Fibroblast of mammary gland (primary cell): ENCODE results near the gene DSC2.

Source experiments
- DNase-seq: peaks from one replicate; pipeline ENCODE4 v3.0.0-alpha.2; 2010; ENCODE audit warnings: low read depth
- H3K4me3 ChIP-seq: 2 replicates; pipeline ENCODE4 v1.5.1; 2011; ENCODE audit warnings: low read depth, mild to moderate bottlenecking, low read length, moderate library complexity; ENCODE audit not compliant: control insufficient read depth
- CTCF ChIP-seq: conservative IDR thresholded peaks from 2 replicates; pipeline ENCODE4 v1.5.1; 2011; ENCODE audit warnings: low read depth, low read length, inconsistent platforms; ENCODE audit not compliant: control insufficient read depth, insufficient read depth

The DSC2 gene

GRCh38 chr18:31098878-31099277 lies 3.3 kb downstream of the DSC2 start:
- no peak for DNase-seq
- no peak for TF ChIP-seq CTCF
- H3K4me3 ChIP-seq: no peak overlapping the region

GRCh38 chr18:31097666-31098065 lies 4.6 kb downstream of the DSC2 start:
- DNase-seq: no peak
- TF ChIP-seq CTCF: no peak
- H3K4me3 ChIP-seq: no peak overlapping the region

- no peak for TF ChIP-seq CTCF
Measured at GRCh38 chr18:31093880-31094279, 8.3 kb downstream of the DSC2 start.

GRCh38 chr18:31093294-31093693 lies 8.9 kb downstream of the DSC2 start:
- no peak for TF ChIP-seq CTCF
- DNase-seq: no peak
- no peak overlapping the region for H3K4me3 ChIP-seq

More at GRCh38 chr18:31093880-31094279, 8.3 kb downstream of the DSC2 start:
- no peak overlapping the region for H3K4me3 ChIP-seq
- DNase-seq: no peak

- H3K4me3 ChIP-seq: no peak overlapping the region
- no peak for TF ChIP-seq CTCF
- DNase-seq: no peak
Measured at GRCh38 chr18:31091350-31091749, 10.9 kb downstream of the DSC2 start.

- DNase-seq: no peak
- no peak overlapping the region for H3K4me3 ChIP-seq
- TF ChIP-seq CTCF: no peak
Measured at GRCh38 chr18:31088532-31088931, 13.7 kb downstream of the DSC2 start.

- DNase-seq: no peak
- H3K4me3 ChIP-seq: no peak overlapping the region
- TF ChIP-seq CTCF: no peak
Measured at GRCh38 chr18:31079973-31080372, 22.2 kb downstream of the DSC2 start.
